Activated CD4-positive, alpha-beta memory T cell treated with anti-CD3 and anti-CD28 coated beads for 36 hours (primary cell): ENCODE data around the gene ZNF519. TPM values are rescaled to one million over a fixed set of nuclear protein-coding genes. Genes with fewer than 3 reads are reported as not detected.
"Not testable (repeated sequence)": the region's sequence is repeated elsewhere in the genome, so short reads cannot be mapped to it uniquely, and the experiment has no call there.

ENCODE experiments used
- CTCF ChIA-PET: fragments of 350-600 bp; sonication (Branson Sonifier 250); formaldehyde crosslinking; loops from one replicate; lab custom pipeline; 2021; ENCODE audit warnings: antibody characterized with exemption, inconsistent platforms; lab: Charles Lee
- POLR2A ChIA-PET: fragments of 350-600 bp; sonication (Branson Sonifier 250); formaldehyde crosslinking; loops from one replicate; lab custom pipeline; 2021; ENCODE audit warnings: antibody characterized with exemption; lab: Charles Lee
- DNase-seq: peaks from one replicate; pipeline ENCODE4 v3.0.0-alpha.2; 2020
- H3K27ac Mint-ChIP-seq: one replicate; pipeline ENCODE4 v1.8.0; 2021; ENCODE audit warnings: mixed read lengths
- H3K27me3 Mint-ChIP-seq: one replicate; pipeline ENCODE4 v1.8.0; 2021; ENCODE audit warnings: mixed read lengths
- H3K36me3 Mint-ChIP-seq: one replicate; pipeline ENCODE4 v1.8.0; 2021; ENCODE audit warnings: mixed read lengths
- H3K4me1 Mint-ChIP-seq: one replicate; pipeline ENCODE4 v1.8.0; 2021; ENCODE audit warnings: low read depth, mixed read lengths
- H3K4me3 Mint-ChIP-seq: one replicate; pipeline ENCODE4 v1.8.0; 2021; ENCODE audit warnings: mild to moderate bottlenecking, mixed read lengths
- H3K9me3 Mint-ChIP-seq: one replicate; pipeline ENCODE4 v1.8.0; 2021; ENCODE audit warnings: mixed read lengths
- intact Hi-C: fragments of 100-400 bp; cut with micrococcal nuclease; formaldehyde crosslinking; loops from one replicate; pipeline ENCODE4 v1.15.1; 2023
- total RNA-seq, 2 experiments: library from RNA; stranded (reverse); gene quantifications; one replicate each; pipeline ENCODE4 v1.2.3, GENCODE V29; 2021

The ZNF519 gene
- total RNA-seq: 10 to 100 TPM; 14.1 to 15.8 TPM

- H3K36me3 Mint-ChIP-seq, H3K27me3 Mint-ChIP-seq, CTCF ChIA-PET: not testable (repeated sequence)
Observed at GRCh38 chr18:14132271-14132700, at the start of gene ZNF519. TSS of gene ZNF519 (minus strand) at chr18:14132435. CDS start at chr18:14132277, 158 bp downstream.

GRCh38 chr18:14179306-14179705 is 47.1 kb upstream of the ZNF519 start:
- H3K27ac Mint-ChIP-seq: peak overlapping the region; percentile 64
- intact Hi-C loops: loop anchor here (2.0 kb wide), 1 partner anchor 47 kb away; the partner anchor contains the start of gene ZNF519
- peak overlapping the region; percentile 85 for H3K4me3 Mint-ChIP-seq
- H3K27me3 Mint-ChIP-seq: no peaks in the 10 kb centered on the region
- H3K4me1 Mint-ChIP-seq: peaks cover 4% of the 10 kb centered on the region
- POLR2A ChIA-PET: no interaction called here
- no peaks in the 10 kb centered on the region for H3K9me3 Mint-ChIP-seq
- CTCF ChIA-PET: interaction anchor here (0.9 to 1.9 kb wide), 5 partner anchors 11 to 358 kb away, joined by 3 to 5 read pairs (median 3); partner anchors contain the start of gene MC5R
- H3K36me3 Mint-ChIP-seq: no peaks in the 10 kb centered on the region
- DNase-seq: no peak

More at GRCh38 chr18:14132271-14132700, at the start of gene ZNF519:
- Mint-ChIP-seq H3K4me3 (peak within 1 kb of the TSS; percentile 93), H3K4me1 (peaks cover 19% of the 10 kb centered on the region), H3K27ac (peak within 1 kb of the TSS; percentile 81)
- H3K9me3 Mint-ChIP-seq, POLR2A ChIA-PET: not testable (repeated sequence)
- intact Hi-C loops: loop anchor here (2.0 kb wide), 1 partner anchor 47 kb away; no protein-coding TSS in a partner anchor
- DNase-seq: peak; percentile 94

- H3K9me3 Mint-ChIP-seq, POLR2A ChIA-PET, H3K36me3 Mint-ChIP-seq, H3K27me3 Mint-ChIP-seq, H3K4me1 Mint-ChIP-seq: not testable (repeated sequence)
- intact Hi-C loops: loop anchor here (2.0 kb wide), 1 partner anchor 46 kb away; the partner anchor contains the start of gene ZNF519
- peak overlapping the region; percentile 85 for H3K4me3 Mint-ChIP-seq
- peak overlapping the region; percentile 64 for H3K27ac Mint-ChIP-seq
- CTCF ChIA-PET: interaction anchor here (0.9 to 1.9 kb wide), 5 partner anchors 12 to 357 kb away, joined by 3 to 5 read pairs (median 3); partner anchors contain the start of gene MC5R
- DNase-seq: peak; percentile 90
Observed at GRCh38 chr18:14178321-14179196, 46.3 kb upstream of the ZNF519 start.

GRCh38 chr18:14177540-14178320 is 45.5 kb upstream of the ZNF519 start:
- POLR2A ChIA-PET, H3K27ac Mint-ChIP-seq, H3K27me3 Mint-ChIP-seq, H3K9me3 Mint-ChIP-seq, H3K4me1 Mint-ChIP-seq, H3K36me3 Mint-ChIP-seq, DNase-seq: not testable (repeated sequence)
- peak overlapping the region; percentile 85 for H3K4me3 Mint-ChIP-seq
- CTCF ChIA-PET: interaction anchor here (1.5 to 1.9 kb wide), 2 partner anchors 239 to 354 kb away, joined by 3 to 5 read pairs; partner anchors contain the start of gene MC5R
- intact Hi-C loops: loop anchor here (2.0 kb wide), 1 partner anchor 45 kb away; the partner anchor contains the start of gene ZNF519

- H3K36me3 Mint-ChIP-seq, POLR2A ChIA-PET, H3K27ac Mint-ChIP-seq, H3K9me3 Mint-ChIP-seq, H3K27me3 Mint-ChIP-seq, H3K4me1 Mint-ChIP-seq, CTCF ChIA-PET, DNase-seq, intact Hi-C loops, H3K4me3 Mint-ChIP-seq: not testable (repeated sequence)
Observed at GRCh38 chr18:14175404-14175803, 43.2 kb upstream of the ZNF519 start.

- intact Hi-C loops: no loop called here
- no peaks in the 10 kb centered on the region for H3K9me3 Mint-ChIP-seq
- no peaks in the 10 kb centered on the region for H3K4me1 Mint-ChIP-seq
- H3K4me3 Mint-ChIP-seq: no peak overlapping the region
- no peaks in the 10 kb centered on the region for H3K27me3 Mint-ChIP-seq
- ChIA-PET POLR2A (no interaction called here), CTCF (no interaction called here)
- H3K27ac Mint-ChIP-seq: no peak overlapping the region
- H3K36me3 Mint-ChIP-seq: no peaks in the 10 kb centered on the region
- no peak for DNase-seq
Observed at GRCh38 chr18:14174706-14175085, 42.5 kb upstream of the ZNF519 start.

- intact Hi-C loops, H3K4me3 Mint-ChIP-seq, CTCF ChIA-PET, DNase-seq, H3K36me3 Mint-ChIP-seq, H3K4me1 Mint-ChIP-seq, H3K27ac Mint-ChIP-seq, H3K27me3 Mint-ChIP-seq, POLR2A ChIA-PET, H3K9me3 Mint-ChIP-seq: not testable (repeated sequence)
Observed at GRCh38 chr18:14174002-14174705, 41.9 kb upstream of the ZNF519 start.

GRCh38 chr18:14173116-14173951 is 41.1 kb upstream of the ZNF519 start:
- H3K36me3 Mint-ChIP-seq, H3K27me3 Mint-ChIP-seq, intact Hi-C loops, H3K4me1 Mint-ChIP-seq, DNase-seq, CTCF ChIA-PET, H3K27ac Mint-ChIP-seq, H3K9me3 Mint-ChIP-seq, POLR2A ChIA-PET, H3K4me3 Mint-ChIP-seq: not testable (repeated sequence)

- H3K27ac Mint-ChIP-seq, H3K36me3 Mint-ChIP-seq: not testable (repeated sequence)
Observed at GRCh38 chr18:14172142-14173115, 40.2 kb upstream of the ZNF519 start.

GRCh38 chr18:14171301-14172141 is 39.3 kb upstream of the ZNF519 start:
- intact Hi-C loops, H3K27ac Mint-ChIP-seq, CTCF ChIA-PET, POLR2A ChIA-PET, H3K4me1 Mint-ChIP-seq, H3K27me3 Mint-ChIP-seq, H3K4me3 Mint-ChIP-seq, DNase-seq, H3K36me3 Mint-ChIP-seq, H3K9me3 Mint-ChIP-seq: not testable (repeated sequence)

More at GRCh38 chr18:14172142-14173115, 40.2 kb upstream of the ZNF519 start:
- H3K4me3 Mint-ChIP-seq, DNase-seq, CTCF ChIA-PET, H3K4me1 Mint-ChIP-seq, H3K27me3 Mint-ChIP-seq, H3K9me3 Mint-ChIP-seq, POLR2A ChIA-PET, intact Hi-C loops: not testable (repeated sequence)
